ENCODE data around the gene KRT86. TPM values are rescaled to one million over a fixed set of nuclear protein-coding genes. Genes with fewer than 3 reads are reported as not detected.

KRT86 gene
- total and polyA plus RNA-seq, 9 of the 15 experiments (the other 6 are each of a cell fraction or from before 2014, with no cell fraction given) = not detected

DNA sequence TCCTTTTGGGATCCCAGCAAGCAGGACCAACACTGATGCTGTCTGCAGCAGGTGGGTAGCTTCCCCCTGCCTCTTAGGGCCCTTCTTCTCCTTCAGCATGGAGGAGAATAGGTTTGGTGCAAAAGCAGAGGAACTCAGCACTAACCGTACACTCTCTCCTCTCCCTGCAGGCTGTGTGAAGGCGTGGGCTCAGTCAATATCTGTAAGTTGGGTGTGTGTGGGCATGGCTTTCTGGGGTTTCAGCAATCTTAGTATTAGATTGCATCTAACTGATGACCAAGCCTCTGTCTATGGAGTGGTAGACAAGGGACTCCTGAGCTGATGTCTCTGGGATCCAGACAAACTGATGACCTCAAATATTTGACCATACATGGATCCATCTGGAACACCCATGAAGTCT is 78.5 kb downstream of the KRT86 start (continued):
- TF ChIP-seq, protein P1, sequence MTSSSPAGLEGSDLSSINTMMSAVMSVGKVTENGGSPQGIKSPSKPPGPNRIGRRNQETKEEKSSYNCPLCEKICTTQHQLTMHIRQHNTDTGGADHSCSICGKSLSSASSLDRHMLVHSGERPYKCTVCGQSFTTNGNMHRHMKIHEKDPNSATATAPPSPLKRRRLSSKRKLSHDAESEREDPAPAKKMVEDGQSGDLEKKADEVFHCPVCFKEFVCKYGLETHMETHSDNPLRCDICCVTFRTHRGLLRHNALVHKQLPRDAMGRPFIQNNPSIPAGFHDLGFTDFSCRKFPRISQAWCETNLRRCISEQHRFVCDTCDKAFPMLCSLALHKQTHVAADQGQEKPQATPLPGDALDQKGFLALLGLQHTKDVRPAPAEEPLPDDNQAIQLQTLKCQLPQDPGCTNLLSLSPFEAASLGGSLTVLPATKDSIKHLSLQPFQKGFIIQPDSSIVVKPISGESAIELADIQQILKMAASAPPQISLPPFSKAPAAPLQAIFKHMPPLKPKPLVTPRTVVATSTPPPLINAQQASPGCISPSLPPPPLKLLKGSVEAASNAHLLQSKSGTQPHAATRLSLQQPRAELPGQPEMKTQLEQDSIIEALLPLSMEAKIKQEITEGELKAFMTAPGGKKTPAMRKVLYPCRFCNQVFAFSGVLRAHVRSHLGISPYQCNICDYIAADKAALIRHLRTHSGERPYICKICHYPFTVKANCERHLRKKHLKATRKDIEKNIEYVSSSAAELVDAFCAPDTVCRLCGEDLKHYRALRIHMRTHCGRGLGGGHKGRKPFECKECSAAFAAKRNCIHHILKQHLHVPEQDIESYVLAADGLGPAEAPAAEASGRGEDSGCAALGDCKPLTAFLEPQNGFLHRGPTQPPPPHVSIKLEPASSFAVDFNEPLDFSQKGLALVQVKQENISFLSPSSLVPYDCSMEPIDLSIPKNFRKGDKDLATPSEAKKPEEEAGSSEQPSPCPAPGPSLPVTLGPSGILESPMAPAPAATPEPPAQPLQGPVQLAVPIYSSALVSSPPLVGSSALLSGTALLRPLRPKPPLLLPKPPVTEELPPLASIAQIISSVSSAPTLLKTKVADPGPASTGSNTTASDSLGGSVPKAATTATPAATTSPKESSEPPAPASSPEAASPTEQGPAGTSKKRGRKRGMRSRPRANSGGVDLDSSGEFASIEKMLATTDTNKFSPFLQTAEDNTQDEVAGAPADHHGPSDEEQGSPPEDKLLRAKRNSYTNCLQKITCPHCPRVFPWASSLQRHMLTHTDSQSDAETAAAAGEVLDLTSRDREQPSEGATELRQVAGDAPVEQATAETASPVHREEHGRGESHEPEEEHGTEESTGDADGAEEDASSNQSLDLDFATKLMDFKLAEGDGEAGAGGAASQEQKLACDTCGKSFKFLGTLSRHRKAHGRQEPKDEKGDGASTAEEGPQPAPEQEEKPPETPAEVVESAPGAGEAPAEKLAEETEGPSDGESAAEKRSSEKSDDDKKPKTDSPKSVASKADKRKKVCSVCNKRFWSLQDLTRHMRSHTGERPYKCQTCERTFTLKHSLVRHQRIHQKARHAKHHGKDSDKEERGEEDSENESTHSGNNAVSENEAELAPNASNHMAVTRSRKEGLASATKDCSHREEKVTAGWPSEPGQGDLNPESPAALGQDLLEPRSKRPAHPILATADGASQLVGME (CRISPR knock-in tag; IDR thresholded peaks at IDR 0.05) = no peak

DNA sequence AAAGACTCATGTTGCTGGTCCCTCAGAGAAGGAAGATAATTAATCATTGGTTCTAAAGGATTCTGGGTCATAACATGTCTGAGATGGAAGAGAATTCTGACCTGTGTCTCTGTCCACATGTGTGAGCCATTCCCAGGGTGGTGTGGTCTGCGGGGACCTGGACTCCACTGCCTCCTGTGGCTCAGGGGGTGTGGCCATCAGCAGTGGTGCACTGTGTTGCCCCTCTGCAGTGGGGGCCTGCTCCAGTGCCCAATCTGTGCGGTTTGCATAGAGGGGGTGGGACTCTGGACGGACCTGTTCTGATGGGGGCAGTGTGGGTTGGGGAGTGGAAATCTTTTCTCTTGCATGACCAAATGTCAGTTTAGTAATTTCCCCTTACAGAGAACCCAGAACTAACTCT is 79.3 kb downstream of the KRT86 start:
- Histone ChIP-seq H3K9me1 (ENCODE audit: control insufficient read depth, insufficient read depth, low read length) (peaks cover 3% of the 10 kb centered on the region), H2AFZ (ENCODE audit: low read depth, low read length) (no peak overlapping the region), H3K4me2 (ENCODE audit: insufficient read depth, low read length) (no peak overlapping the region), H3K9ac (ENCODE audit: insufficient read depth in 1 of 2, low read depth in 2 of 2, low read length in 2 of 2) (no peak overlapping the region), H3K4me1 (replicated peaks in 1 of 2; ENCODE audit: control insufficient read depth in 2 of 2, insufficient read depth in 2 of 2, low read length in 2 of 2) (no peaks in the 10 kb centered on the region), H3K79me2 (ENCODE audit: control insufficient read depth, insufficient read depth, low read length) (no peaks in the 10 kb centered on the region), H3K27me3 (ENCODE audit: control insufficient read depth in 2 of 2, insufficient read depth in 2 of 2, low read length in 2 of 2) (peaks cover 6 to 51% of the 10 kb centered on the region in 2 experiments; a peak in 4 of 5 replicates), H3K36me3 (ENCODE audit: control insufficient read depth, insufficient read depth, low read length) (no peaks in the 10 kb centered on the region), H4K20me1 (replicated peaks; ENCODE audit: control insufficient read depth, insufficient read depth, low read length) (0 out of 2 replicates have a peak, but pooled peaks cover 3% of the 10 kb centered on the region), H3K4me3 (no peak overlapping the region), H3K27ac (ENCODE audit: extremely low read depth, low read depth, low read length) (no peak overlapping the region), H3K9me3 (replicated peaks; ENCODE audit: control insufficient read depth, insufficient read depth, low read depth, low read length) (no peaks in the 10 kb centered on the region)
- CTCF ChIA-PET (ENCODE audit: low intra/inter-chr PET ratio) = no interaction called here
- POLR2A ChIA-PET = no interaction called here
- intact Hi-C loops (cut with micrococcal nuclease) = no loop called here
- FAIRE-seq = no peak
- BruUV-seq (replicated peaks) = no TSS peak
- no peak for ATAC-seq
- no peak for DNase-seq (ENCODE audit: extremely low read depth in 1 of 4, low spot score in 3 of 4)
- WGBS (ENCODE audit: insufficient coverage, low coverage, missing lambda C conversion rate) = 0% methylated on average over 3 of the region's 3 CpGs
- in situ Hi-C loops (cut with MboI) = no loop called here
- no peak for TF ChIP-seq ZNF12 (CRISPR knock-in tag; IDR thresholded peaks at IDR 0.05)
